Endothelial cell of umbilical vein (primary cell): ENCODE data around the gene IL34. TPM values are rescaled to one million over a fixed set of nuclear protein-coding genes. Genes with fewer than 3 reads are reported as not detected.

Experiments used
- BruUV-seq: library from RNA; stranded (reverse); fragments of 400-500 nt; replicated peaks from 2 replicates; lab custom pipeline; 2021; lab: Mats Ljungman, UMichigan
- CTCF ChIA-PET: fragments of 300-600, 350-600 bp; sonication (Branson Sonifier 250); formaldehyde crosslinking; loops from one replicate; lab custom pipeline; 2021; ENCODE audit warnings: antibody characterized with exemption, inconsistent platforms; lab: Charles Lee
- POLR2A ChIA-PET: fragments of 300-600, 350-600 bp; sonication (Branson Sonifier 250); formaldehyde crosslinking; loops from one replicate; lab custom pipeline; 2021; ENCODE audit warnings: antibody characterized with exemption, inconsistent platforms; lab: Charles Lee
- DNase-seq: peaks from one replicate; pipeline ENCODE4 v3.0.0-alpha.2; 2011; ENCODE audit warnings: low read depth, low spot score
- FAIRE-seq: peaks from 2 replicates; lab custom pipeline; 2011; peaks lifted over from hg19 to GRCh38; lab: Jason Lieb, UNC
- H2AFZ ChIP-seq: 2 replicates; pipeline ENCODE4 v1.6.0; 2012; ENCODE audit warnings: low read depth, low read length, control low read depth, inconsistent platforms
- H3K27ac ChIP-seq: 2 replicates; pipeline ENCODE4 v1.5.1; 2011; ENCODE audit warnings: low read depth, mild to moderate bottlenecking, control low read depth, low read length, moderate library complexity; ENCODE audit not compliant: insufficient read depth
- H3K27me3 ChIP-seq, 2 experiments: 2 replicates each; pipeline versions ENCODE4 v1.6.0 to v1.6.1; 2011; ENCODE audit warnings: low read length in 2 of 2, mixed read lengths in 1 of 2; ENCODE audit not compliant: control insufficient read depth in 2 of 2, insufficient read depth in 2 of 2
- H3K36me3 ChIP-seq, 2 experiments: 2 replicates in 1 of 2; 3 replicates in 1 of 2; pipeline ENCODE4 v1.5.1; 2011; ENCODE audit warnings: low read length in 2 of 2, mild to moderate bottlenecking in 1 of 2, moderate library complexity in 1 of 2; ENCODE audit not compliant: control insufficient read depth in 2 of 2, insufficient read depth in 2 of 2; ENCODE audit errors: extremely low read depth in 1 of 2
- H3K4me1 ChIP-seq: 3 replicates; pipeline ENCODE4 v1.5.1; 2011; ENCODE audit warnings: mild to moderate bottlenecking, low read length; ENCODE audit not compliant: control insufficient read depth, insufficient read depth; ENCODE audit errors: extremely low read depth
- H3K4me2 ChIP-seq: 2 replicates; pipeline ENCODE4 v1.6.1; 2011; ENCODE audit warnings: low read length, control low read depth, mixed read lengths; ENCODE audit not compliant: insufficient read depth
- H3K4me3 ChIP-seq, 3 experiments: fragments of 200-600 bp in 1 of 3; sonication (generic), shearing (Covaris generic) in 1 of 3; replicated peaks in 1 of 3; 2 replicates each; pipeline ENCODE4 v1.5.1; 2011 to 2016; ENCODE audit warnings: control low read depth in 3 of 3, low read length in 3 of 3, mild to moderate bottlenecking in 2 of 3, inconsistent platforms in 1 of 3, low read depth in 1 of 3, moderate library complexity in 1 of 3; ENCODE audit not compliant: insufficient read depth in 1 of 3
- H3K79me2 ChIP-seq: 2 replicates; pipeline ENCODE4 v1.6.0; 2012; ENCODE audit warnings: low read length, inconsistent platforms; ENCODE audit not compliant: control insufficient read depth, insufficient read depth
- H3K9ac ChIP-seq: replicated peaks from 2 replicates; pipeline ENCODE3; 2011; ENCODE audit warnings: low read length, control low read depth; ENCODE audit not compliant: insufficient read depth; ENCODE audit errors: extremely low read depth
- H3K9me1 ChIP-seq: replicated peaks from 3 replicates; pipeline ENCODE4 v1.6.0; 2011; ENCODE audit warnings: mild to moderate bottlenecking, low read length; ENCODE audit not compliant: control insufficient read depth, insufficient read depth; ENCODE audit errors: extremely low read depth
- H3K9me3 ChIP-seq: replicated peaks from 2 replicates; pipeline ENCODE4 v1.5.1; 2012; ENCODE audit warnings: low read length, inconsistent platforms; ENCODE audit not compliant: control insufficient read depth, insufficient read depth
- H4K20me1 ChIP-seq: replicated peaks from 2 replicates; pipeline ENCODE3; 2011; ENCODE audit warnings: mild to moderate bottlenecking, low read length; ENCODE audit not compliant: control insufficient read depth, insufficient read depth; ENCODE audit errors: extremely low read depth
- EZH2 ChIP-seq: IDR thresholded peaks from 2 replicates; pipeline ENCODE4 v1.6.1; 2012; ENCODE audit warnings: borderline replicate concordance, low read depth, mild to moderate bottlenecking, moderate library complexity, low read length, inconsistent platforms; ENCODE audit not compliant: severe bottlenecking
- FOS ChIP-seq: IDR thresholded peaks from 2 replicates; pipeline ENCODE4 v1.6.1; 2011; ENCODE audit warnings: mild to moderate bottlenecking, low read length, moderate library complexity, borderline replicate concordance; ENCODE audit not compliant: insufficient read depth
- GATA2 ChIP-seq: IDR thresholded peaks from 2 replicates; pipeline ENCODE4 v1.7.0; 2011; ENCODE audit warnings: low read depth, mild to moderate bottlenecking, moderate library complexity, mixed read lengths, low read length; ENCODE audit not compliant: insufficient read length, insufficient read depth
- JUN ChIP-seq: IDR thresholded peaks from 2 replicates; pipeline ENCODE4 v1.6.1; 2011; ENCODE audit warnings: borderline replicate concordance, low read depth; ENCODE audit not compliant: insufficient read length, insufficient read depth
- MYC ChIP-seq: IDR thresholded peaks from one replicate; pipeline ENCODE4 v1.6.1; 2011; ENCODE audit warnings: mild to moderate bottlenecking, low read depth, low read length
- POLR2A ChIP-seq: IDR thresholded peaks from 2 replicates; pipeline ENCODE4 v1.6.1; 2012; ENCODE audit warnings: low read depth, mild to moderate bottlenecking, control low read depth, low read length
- POLR2AphosphoS5 ChIP-seq: IDR thresholded peaks from 2 replicates; pipeline ENCODE4 v1.6.1; 2012; ENCODE audit warnings: low read depth, mild to moderate bottlenecking, control low read depth, low read length, moderate library complexity; ENCODE audit not compliant: insufficient read depth
- dilution Hi-C: fragments of 300-500 bp; cut with MboI; formaldehyde crosslinking; loops from one replicate; pipeline ENCODE4 v1.15.0; 2019; ENCODE audit warnings: low sequenced_read_pairs; ENCODE audit not compliant: extremely low pct_ligation_motif_present
- intact Hi-C: fragments of 100-400 bp; cut with micrococcal nuclease; formaldehyde crosslinking; loops from one replicate; pipeline ENCODE4 v1.10.0; 2022
- polyA plus RNA-seq, 4 experiments: library from polyadenylated mRNA; depleted of rRNA in 3 of 4; stranded (reverse) in 3 of 4; unstranded in 1 of 4; fragments of >200 nt; gene quantifications; 2 replicates each; pipeline versions ENCODE4 v1.2.1 to v1.2.3, GENCODE V29; 2011 to 2012; ENCODE audit warnings: missing spikeins in 1 of 4
- total RNA-seq: library from RNA; stranded (reverse); gene quantifications from 2 replicates; pipeline ENCODE4 v1.2.3, GENCODE V29; 2021
- TF ChIP-seq, protein P1 (sequence below): IDR thresholded peaks from 2 replicates; pipeline ENCODE4 v1.6.1; 2011; ENCODE audit not compliant: insufficient read depth, insufficient read length
- TF ChIP-seq, protein P2 (sequence below), 2 donors: IDR thresholded peaks; 1 replicate in 1 of 2; 2 replicates in 1 of 2; pipeline ENCODE4 v1.5.1; 2011; ENCODE audit warnings: low read length in 2 of 2, mild to moderate bottlenecking in 2 of 2, moderate library complexity in 2 of 2, control low read depth in 1 of 2, inconsistent platforms in 1 of 2, low read depth in 1 of 2; ENCODE audit not compliant: insufficient read depth in 1 of 2; ENCODE audit errors: extremely low read depth in 1 of 2

The IL34 gene
- total and polyA plus RNA-seq, 2 donors (not counting 3 experiments of a cell fraction or from before 2014, with no cell fraction given), result 0.88 to 0.97 TPM

DNA sequence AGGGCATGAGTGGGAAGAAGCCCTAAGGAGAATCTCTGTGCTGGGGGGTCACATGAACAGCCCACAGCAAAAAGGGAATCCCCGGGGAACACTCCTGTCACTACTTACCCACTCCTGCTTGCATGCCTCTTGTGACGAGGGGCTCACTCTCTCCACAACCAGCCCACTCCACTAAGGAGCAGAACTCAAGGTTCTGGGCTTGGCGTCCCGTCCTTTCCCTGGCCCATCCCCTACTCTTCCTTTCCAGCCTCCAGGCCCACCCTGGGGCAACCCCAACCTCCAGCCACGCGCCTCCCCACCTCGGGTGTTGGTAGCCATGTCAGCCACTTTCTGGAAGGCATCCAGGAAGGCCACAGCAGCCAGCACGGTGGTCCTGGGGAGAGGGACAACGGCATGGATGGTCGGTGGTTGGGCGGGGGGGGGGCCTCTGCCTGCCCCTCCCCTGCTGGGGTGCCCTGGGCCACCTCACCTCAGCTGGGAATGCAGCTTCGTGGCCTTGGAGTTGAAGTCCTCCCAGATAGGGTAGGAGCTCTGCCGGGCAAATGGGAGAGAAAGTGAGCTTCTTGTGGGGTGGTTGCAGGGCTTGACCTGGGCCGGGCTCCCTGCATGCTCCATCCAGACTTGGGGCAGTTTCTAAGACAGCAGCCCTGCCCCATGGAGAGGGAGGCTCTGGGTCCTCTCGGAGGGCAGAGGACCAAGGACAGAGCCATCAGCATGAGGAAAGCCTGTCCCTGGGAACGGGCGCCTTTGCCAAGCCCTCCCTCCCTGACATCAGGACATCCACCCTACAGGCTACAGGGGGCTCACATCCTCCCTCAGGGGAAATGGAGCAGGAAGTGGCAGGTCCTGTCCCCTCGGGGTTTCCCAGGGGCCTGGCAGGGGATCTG is 34.4 kb downstream of the IL34 start:
- peaks cover 33% of the 10 kb centered on the region for H3K79me2 ChIP-seq
- POLR2A ChIA-PET, result interaction anchor here (0.5 kb wide), 1 partner anchor 161 kb away, joined by 3 read pairs; no protein-coding TSS in a partner anchor
- H3K36me3 ChIP-seq, result peaks cover 13 to 34% of the 10 kb centered on the region in 2 experiments
- no peak overlapping the region for H3K4me2 ChIP-seq
- H3K9me3 ChIP-seq, result no peaks in the 10 kb centered on the region
- FAIRE-seq (no peak), DNase-seq (no peak)
- no TSS peak for BruUV-seq
- H3K9me1 ChIP-seq, result no peaks in the 10 kb centered on the region
- intact Hi-C loops, result loop anchor here (1.0 to 5.0 kb wide), 4 partner anchors 58 to 678 kb away; partner anchors contain the start of gene CALB2
- TF ChIP-seq FOS (no peak), POLR2AphosphoS5 (no peak), MYC (no peak), JUN (no peak), POLR2A (no peak), GATA2 (no peak), EZH2 (no peak)
- TF ChIP-seq, protein P1, sequence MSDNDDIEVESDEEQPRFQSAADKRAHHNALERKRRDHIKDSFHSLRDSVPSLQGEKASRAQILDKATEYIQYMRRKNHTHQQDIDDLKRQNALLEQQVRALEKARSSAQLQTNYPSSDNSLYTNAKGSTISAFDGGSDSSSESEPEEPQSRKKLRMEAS, result no peak
- TF ChIP-seq, protein P2, sequence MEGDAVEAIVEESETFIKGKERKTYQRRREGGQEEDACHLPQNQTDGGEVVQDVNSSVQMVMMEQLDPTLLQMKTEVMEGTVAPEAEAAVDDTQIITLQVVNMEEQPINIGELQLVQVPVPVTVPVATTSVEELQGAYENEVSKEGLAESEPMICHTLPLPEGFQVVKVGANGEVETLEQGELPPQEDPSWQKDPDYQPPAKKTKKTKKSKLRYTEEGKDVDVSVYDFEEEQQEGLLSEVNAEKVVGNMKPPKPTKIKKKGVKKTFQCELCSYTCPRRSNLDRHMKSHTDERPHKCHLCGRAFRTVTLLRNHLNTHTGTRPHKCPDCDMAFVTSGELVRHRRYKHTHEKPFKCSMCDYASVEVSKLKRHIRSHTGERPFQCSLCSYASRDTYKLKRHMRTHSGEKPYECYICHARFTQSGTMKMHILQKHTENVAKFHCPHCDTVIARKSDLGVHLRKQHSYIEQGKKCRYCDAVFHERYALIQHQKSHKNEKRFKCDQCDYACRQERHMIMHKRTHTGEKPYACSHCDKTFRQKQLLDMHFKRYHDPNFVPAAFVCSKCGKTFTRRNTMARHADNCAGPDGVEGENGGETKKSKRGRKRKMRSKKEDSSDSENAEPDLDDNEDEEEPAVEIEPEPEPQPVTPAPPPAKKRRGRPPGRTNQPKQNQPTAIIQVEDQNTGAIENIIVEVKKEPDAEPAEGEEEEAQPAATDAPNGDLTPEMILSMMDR (IDR thresholded peaks at IDR 0.05; ENCODE audit: extremely low read depth in 1 of 2, insufficient read depth in 1 of 2, low read depth in 1 of 2, low read length in 2 of 2), result no peak
- no peak overlapping the region for H3K4me3 ChIP-seq
- dilution Hi-C loops, result no loop called here
- no peak overlapping the region for H2AFZ ChIP-seq
- no peaks in the 10 kb centered on the region for H4K20me1 ChIP-seq
- H3K27me3 ChIP-seq, result no peaks in the 10 kb centered on the region
- no peak overlapping the region for H3K27ac ChIP-seq
- no peak overlapping the region for H3K9ac ChIP-seq
- CTCF ChIA-PET, result interaction anchor here (1.0 to 7.8 kb wide), 9 partner anchors 8 to 90 kb away, joined by 3 to 144 read pairs (median 5); no protein-coding TSS in a partner anchor
- H3K4me1 ChIP-seq, result peaks cover 6% of the 10 kb centered on the region
